GM21723 (cell line): ENCODE data around the gene EFR3B.

Experiments used
- ATAC-seq: cut with Tn5 transposase; IDR thresholded peaks from one replicate; pipeline ENCODE4 v1.9.1; 2021; ENCODE audit warnings: mild to moderate bottlenecking, moderate library complexity; ENCODE audit not compliant: unreplicated experiment

EFR3B gene

DNA sequence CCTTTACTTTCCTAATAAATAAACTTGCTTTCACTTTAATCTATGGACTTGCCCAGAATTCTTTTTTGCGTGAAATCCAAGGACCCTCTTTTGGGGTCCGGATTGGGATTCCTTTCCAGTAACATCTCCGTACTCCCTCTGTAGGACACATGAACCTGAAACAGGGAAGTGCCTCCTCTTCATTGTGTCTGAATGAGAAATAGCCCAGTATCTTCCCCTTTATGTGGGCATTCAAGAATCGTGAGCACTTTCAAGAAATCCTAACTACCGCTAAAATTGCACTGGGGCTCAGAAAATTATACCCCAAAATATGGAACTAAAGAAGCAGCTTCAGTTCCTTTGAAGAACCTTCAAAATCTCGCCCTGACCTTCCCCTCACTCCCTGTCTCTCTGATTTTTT, 134.3 kb downstream of the EFR3B start:
- ATAC-seq: no peak

DNA sequence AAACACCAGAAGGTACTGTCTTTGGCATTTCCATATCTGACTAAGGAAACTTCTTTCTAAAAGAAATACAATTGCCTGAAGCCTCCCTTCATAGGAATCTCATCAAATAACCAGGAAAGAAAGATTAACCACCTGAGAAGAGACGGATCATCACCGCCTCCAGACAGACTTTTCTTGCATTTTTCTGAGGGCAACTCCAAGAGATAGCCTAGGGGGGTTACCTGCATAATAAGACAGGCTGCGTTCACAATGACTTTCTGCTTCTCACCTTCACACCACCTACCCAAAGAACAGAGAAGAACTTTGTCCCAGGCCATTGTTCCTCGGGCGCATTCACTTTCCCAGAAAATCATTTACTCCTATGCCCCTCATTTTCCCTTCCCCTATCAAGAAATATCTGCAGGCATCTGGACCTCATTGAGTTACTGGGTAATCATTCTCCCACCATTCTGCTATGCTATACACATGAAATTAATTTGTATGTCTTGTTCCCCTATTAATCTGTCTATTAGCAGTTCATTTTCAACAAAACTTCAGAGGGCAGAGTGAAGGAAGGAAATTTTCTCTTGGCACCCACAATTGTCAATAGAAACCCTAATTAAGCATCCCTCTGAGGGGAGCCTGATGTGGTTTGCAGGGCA, 134.8 kb downstream of the EFR3B start:
- no peak for ATAC-seq

DNA sequence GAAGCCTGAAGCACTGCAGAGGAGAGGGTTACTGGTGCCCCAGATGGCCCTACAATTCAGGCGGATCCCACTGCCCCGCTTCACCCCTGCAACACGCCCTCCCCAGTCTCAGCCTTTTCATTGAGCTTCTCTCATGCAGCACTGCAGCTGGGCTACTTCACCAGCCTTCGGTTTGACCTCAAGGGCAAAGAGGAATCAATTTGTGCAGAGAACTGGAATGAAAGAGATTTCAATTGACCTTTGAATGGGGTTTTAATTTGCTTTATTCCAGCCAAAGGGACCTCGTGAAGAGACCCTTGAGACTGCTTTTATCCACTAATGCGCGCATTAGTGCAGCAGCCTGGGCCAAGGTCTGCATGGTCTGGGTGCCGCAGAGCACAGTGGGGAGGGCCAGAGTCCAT, 135.3 kb downstream of the EFR3B start:
- ATAC-seq: no peak

DNA sequence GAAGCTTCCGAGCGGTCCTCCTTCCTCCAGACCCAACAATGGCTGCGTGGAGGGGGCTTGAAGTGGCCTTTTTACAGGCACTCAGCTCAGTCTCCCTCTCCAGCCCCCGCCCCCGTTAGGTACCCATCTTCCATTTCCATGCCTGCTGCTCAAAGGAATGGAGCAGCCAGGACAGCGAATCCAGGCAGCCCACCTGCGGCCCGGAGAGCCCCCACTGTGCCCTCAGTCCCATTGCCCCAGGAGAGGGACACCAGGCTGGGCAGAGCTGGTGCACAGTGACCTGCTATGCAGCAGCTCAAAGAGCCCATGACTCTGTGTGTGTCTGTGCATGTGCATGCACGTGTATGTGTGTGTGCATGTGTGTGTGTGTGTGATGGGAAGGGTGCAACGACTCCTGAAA, 137.1 kb downstream of the EFR3B start:
- no peak for ATAC-seq

DNA sequence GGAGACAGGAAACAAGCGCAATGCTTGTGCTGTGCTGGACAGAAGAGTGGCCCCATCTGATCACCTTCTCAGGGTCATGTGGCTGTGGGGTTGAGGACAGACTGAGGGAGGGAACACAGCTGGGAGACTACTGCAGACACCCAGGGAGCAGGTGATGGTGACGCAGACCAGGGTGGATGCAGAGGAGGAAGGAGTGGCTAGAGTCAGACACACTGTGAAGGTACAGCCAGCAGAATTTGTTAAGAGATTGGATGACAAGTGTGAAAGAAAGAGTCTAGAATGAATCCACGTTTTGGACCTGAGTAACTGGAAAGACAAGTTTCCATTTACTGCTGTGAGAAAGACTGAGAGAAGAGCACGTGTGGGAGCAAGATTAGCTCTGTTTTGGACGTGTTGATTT, 142.4 kb downstream of the EFR3B start:
- no peak for ATAC-seq

DNA sequence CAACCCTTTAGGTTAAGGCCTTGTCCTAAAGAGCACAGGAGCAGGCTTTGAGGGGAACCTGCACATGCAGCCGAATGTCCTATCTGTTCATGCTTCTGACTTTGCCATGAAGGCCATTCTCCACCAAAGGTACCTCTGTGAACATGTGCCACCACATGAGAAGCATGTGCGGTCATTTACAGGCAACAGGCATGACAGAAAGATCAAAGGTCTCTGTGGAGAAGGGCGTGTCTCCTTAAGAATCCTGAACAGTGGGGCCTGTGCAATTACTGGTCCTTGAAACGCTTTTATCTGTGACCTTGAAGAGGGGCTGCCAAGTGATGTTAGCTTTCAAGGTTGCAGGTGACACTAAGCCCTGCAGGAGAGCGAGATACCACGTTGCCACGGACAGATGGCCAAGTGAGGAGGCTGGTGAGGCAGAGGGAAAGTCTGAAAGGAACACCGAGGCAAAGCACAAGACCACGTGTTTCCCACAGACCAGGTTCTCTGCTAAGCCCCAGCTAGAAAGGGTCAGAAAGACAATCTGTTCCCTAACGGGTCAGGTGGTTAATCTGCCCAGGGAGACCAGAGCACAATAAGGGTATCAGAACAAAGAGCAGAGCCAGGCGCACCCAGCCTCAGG, 146.0 kb downstream of the EFR3B start:
- no peak for ATAC-seq

DNA sequence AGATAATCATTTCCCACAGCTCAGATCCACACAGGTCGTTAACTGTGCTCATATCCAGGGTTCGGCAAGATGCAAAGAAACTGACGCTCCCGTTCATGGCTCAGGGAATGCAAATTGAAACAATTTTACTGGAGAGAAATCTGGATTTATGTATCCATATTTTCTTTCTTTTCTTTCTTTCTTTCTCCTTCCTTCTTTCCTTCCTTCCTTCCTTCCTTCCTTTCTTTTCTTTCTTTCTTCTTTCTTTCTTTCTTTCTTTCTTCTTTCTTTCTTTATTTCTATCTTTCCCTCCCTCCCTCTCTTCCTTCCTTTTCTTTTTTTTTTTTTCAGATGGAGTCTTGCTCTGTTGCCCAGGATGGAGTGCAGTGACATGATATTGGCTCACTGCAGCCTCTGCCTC, 146.5 kb downstream of the EFR3B start:
- no peak for ATAC-seq

DNA sequence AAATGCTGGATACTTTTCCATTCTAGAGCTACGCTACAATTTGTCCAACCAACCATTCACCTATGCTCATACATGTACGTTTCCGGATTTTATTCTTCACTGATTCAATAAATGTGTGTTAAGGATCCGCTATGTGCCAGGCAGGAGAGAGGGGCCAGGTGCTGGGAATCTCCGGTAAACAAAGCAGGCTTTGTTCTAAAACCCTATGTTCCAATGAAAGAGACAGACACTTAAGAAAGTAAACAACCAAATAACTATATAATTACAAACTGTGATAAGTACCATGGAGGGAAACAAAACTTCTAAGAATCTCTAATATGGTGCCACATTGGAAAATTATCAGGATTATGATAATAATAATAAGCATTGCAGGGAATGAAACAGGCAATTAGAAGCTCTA, 148.7 kb downstream of the EFR3B start:
- ATAC-seq: no peak

DNA sequence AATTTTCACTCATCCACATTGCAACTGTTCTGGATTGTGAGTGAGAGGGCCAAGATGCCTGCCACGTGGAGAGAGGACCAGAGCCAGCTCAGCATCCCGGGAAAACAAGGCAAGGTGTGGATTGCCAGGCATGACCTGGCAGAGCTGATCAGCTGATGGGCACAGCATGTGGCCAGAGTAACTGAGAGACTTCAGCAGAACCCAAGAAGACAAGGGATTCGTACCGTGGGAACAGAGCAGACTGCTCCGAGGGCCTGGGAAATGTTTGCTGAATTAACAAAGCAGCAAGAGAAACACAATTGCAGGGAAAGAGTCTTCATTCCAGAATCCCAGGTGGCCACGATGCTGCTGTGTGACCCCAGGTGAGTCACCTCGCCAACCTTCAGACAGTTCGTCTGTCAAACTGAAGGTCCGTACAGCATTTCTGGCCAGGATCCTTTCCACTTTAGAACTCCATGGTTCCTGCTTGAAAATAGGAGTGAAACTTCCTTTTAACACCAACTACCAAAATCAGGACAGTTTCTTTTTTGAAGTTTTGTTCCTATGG, 152.8 kb downstream of the EFR3B start:
- ATAC-seq: no peak

DNA sequence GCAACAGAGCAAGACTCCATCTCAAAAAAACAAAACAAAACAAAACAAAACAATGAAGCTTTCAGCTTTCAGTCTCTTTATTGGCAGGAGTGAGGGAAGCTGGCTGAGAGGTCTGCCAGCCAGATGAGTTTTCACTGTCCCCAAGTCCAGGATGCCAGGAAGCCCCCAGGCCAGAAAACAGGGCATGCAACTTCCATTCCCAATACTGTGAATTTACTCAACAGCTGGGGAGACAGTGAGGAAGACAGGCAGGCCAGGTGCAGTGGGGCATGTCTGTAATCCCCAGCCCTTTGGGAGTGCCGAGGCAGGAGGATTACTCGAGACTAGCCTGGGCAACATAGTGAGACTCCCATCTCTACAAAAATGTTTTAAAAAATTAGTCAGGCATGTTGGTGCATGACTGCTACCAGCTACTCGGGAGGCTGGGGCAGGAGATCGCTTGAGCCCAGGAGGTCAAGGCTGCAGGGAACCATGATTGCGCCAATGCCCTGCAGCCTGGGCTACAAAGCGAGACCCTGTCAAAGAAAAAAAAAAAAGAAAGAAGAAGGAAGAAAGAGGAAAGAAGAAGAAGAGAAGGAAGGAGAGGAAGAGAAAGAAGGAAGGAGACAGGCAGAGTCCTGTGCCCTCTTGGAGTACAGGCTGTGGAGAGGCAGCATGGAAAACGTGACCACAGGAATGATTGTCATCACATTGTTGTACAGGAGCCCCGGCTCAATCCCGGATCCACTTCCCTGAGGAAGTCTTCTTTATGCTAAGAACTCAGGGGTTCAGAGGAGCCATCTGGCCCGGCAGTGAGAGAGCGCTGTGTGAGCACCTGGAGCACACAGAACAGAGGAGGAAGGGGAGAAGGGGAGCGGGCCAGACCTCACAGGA, 155.7 kb downstream of the EFR3B start:
- ATAC-seq: no peak

DNA sequence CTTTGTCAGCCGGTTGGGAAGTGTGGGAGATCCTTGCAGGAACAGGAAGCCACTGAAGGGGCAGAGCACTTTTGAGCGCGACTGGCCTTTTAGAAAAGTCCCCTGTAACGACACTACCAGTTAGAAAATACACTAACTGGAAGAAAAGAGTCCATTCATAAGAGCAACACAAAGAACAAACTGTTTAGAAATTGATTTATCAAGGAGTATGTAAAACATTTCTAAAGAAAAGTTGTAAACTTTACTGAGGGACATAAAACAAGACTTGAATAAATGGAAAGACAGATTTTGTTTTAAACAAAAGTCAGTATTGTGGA, 156.3 kb downstream of the EFR3B start:
- no peak for ATAC-seq

DNA sequence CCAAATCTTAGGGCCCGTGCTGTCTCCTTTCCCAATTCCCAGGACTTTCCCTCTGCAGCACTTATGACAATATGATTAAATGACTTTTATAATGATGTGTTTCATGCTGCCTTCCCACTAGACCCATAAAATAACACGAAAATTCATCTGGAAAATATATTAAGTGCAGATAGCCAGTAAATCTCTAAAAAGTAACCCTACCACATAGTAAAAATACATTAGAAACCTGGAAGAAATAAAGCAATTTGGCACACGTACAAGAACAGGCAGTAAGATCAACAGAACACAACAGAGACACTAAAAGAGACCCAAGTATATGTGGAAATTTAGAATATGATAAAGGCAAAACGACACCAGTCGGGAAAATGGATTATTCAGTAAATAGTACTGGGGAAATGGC, 156.7 kb downstream of the EFR3B start:
- ATAC-seq: no peak

DNA sequence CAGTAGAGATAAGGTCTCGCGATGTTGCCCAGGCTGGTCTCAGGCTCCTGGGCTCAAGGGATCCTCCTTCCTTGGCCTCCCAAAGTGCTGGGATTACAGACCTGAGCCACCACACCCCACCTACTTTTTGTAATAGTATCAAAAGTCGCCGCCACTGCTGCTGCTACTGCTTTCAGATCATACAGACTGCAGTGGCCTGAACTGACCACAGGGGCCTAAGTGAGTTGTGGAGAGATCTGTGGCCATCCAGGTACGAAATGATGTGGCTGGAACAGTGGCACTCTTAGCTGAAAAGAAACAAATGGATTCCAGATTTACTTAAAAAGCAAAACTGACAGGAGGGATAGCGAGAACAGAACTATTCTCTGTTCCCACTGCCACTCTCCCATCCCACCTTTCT, 159.4 kb downstream of the EFR3B start:
- no peak for ATAC-seq

DNA sequence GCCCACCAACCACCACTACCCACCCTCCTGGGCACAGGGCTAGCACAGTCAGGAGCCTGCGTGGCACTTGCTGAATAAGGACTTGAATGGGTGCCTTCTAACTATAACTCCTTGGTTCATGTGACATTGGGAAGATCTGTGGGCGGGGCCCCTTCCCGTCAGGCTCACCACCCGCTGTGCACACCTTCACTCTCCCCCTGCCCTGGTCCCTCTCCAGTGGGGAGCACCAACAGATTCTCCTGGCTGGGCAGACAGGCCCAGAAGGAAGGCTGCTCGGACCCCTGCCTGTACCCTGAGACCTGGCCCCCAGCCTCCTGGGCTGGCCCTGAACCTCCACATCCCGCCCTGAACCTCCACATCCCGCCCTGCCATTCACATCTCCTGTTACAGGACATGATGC, 159.9 kb downstream of the EFR3B start:
- ATAC-seq: no peak

DNA sequence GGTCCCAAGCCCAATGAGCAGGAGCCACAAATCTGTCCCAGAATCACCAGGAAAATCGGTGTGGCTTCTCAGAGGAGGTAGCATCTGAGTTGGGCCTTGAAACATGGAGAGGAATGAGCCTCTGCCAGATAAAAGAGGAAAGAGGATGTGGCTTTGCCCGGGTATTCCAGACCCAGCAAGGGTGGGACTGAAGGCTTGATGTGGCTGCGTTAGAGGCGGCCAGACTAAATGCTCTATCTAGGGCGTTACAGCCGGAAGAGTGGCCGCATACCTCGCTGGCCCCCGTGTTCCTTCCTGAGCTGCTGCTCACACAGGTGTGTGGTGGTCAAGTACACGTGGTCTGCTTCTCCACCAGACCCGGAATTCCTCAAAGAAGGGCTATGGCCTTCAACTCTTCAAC, 160.4 kb downstream of the EFR3B start:
- no peak for ATAC-seq

DNA sequence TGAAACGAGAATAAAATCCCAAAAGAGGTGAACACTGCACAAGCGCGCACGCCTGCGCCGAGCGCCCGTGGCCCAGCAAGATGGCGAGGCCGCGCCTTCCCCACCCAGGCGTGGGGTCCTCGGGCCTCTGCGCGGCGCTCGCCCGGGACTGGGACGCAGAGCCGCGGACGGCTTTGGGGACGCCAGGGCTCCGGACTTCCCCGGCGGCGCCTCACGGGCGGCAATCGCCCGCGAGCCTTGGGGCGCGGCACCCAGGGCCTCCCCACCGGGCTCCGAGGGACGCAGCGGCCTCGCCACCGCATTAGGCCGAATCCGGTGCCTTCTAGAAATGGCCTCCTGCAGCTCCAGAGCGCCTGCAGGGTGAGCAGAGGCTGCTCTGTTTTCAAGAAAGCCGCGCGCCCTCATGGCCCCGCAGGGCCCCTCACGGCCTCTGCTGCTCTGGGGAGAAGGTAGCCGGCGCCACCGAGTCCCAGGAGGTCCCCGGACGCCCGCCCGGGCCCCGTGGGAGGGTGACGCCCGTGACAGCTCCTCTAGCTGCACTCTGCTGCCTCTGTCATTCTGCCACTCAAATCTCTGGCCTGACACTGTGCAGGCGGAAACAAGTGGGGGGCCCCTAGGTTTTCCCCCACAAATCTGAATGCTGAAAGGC, 162.4 kb downstream of the EFR3B start:
- no peak for ATAC-seq

DNA sequence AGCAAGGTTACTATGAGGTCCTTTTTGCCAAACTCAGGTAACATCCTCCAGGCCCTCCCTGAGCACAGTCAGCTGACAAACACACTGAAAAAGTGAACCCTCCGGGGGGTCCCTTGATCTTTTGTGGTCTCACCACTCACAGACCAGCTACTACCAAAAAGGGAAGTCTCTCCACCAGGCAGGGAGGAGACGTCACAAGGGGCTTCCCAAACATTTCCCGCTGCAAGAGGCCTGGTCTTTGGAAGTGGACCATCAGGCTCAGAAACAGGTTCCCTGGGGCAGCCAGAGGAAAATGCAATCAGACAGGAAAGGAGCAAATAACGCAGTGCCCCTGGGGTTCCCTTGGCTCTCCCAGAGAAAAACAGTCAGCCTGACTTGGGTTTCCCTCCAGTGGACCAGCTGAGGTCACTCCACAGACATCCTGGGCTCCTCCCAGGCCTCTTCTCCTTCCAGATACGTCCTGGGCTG, 165.2 kb downstream of the EFR3B start:
- no peak for ATAC-seq
